Gastroesophageal sphincter (tissue), 3 donors: Measurements from ENCODE around the gene AUTS2.

Experiments
- CTCF ChIP-seq, 4 experiments: fragments of 200-600 bp in 2 of 4; fragments of 450-650 bp in 2 of 4; sonication (generic) in 1 of 4; IDR thresholded peaks; one replicate each; pipeline ENCODE4 v1.5.1; 2017 to 2019; ENCODE audit warnings: antibody characterized with exemption in 4 of 4, mild to moderate bottlenecking in 2 of 4, moderate library complexity in 2 of 4
- EP300 ChIP-seq: sonication (generic); formaldehyde crosslinking; IDR thresholded peaks from one replicate; pipeline ENCODE4 v1.6.1; 2017; ENCODE audit warnings: antibody characterized with exemption, mild to moderate bottlenecking
- POLR2A ChIP-seq, 2 donors: fragments of 450-650 bp; IDR thresholded peaks; one replicate each; pipeline ENCODE4 v1.6.1; 2017; ENCODE audit warnings: antibody characterized with exemption in 2 of 2, mild to moderate bottlenecking in 2 of 2, moderate library complexity in 1 of 2
- POLR2AphosphoS5 ChIP-seq: sonication (generic); formaldehyde crosslinking; IDR thresholded peaks from one replicate; pipeline ENCODE4 v1.6.1; 2017; ENCODE audit warnings: antibody characterized with exemption

- TF ChIP-seq POLR2A (IDR thresholded peaks at IDR 0.05) = no peak
- TF ChIP-seq CTCF (IDR thresholded peaks at IDR 0.05) = no peak
- TF ChIP-seq POLR2AphosphoS5 = no peak
- no peak for TF ChIP-seq EP300
Measured at GRCh38 chr7:70787771-70788170, 1189.5 kb downstream of the AUTS2 start.
